Ureter (tissue), 1 donor: ENCODE results near the gene PRRC2B. TPM values are rescaled to one million over a fixed set of nuclear protein-coding genes. Genes with fewer than 3 reads are reported as not detected.
"Not testable (repeated sequence)": the region's sequence is repeated elsewhere in the genome, so short reads cannot be mapped to it uniquely, and the experiment has no call there.

Experiments used
- DNase-seq: peaks from one replicate; pipeline ENCODE4 v3.0.0-alpha.2; 2020; ENCODE audit warnings: low spot score
- total RNA-seq: library from RNA; stranded (reverse); gene quantifications from one replicate; pipeline ENCODE4 v1.2.4, GENCODE V29; 2023
- donor health status: DM: yes; HTN: yes; CAD: no.

Gene PRRC2B
- total RNA-seq, 1 donor from 2014 or later = 215 TPM

- no peak for DNase-seq
These were observed 7.6 kb upstream of the PRRC2B start for GRCh38 chr9:131386281-131386680.

GRCh38 chr9:131387394-131387793, 6.5 kb upstream of the PRRC2B start:
- no peak for DNase-seq

- no peak for DNase-seq
These were observed 2.9 kb upstream of the PRRC2B start for GRCh38 chr9:131391020-131391419.

GRCh38 chr9:131391504-131391903, 2.4 kb upstream of the PRRC2B start:
- no peak for DNase-seq

- DNase-seq = no peak
These were observed 724 bp downstream of the PRRC2B start for GRCh38 chr9:131394464-131395156.

- DNase-seq = peak; percentile 74
These were observed 1.5 kb downstream of the PRRC2B start for GRCh38 chr9:131395157-131396098.

- not testable (repeated sequence) for DNase-seq
These were observed 2.2 kb downstream of the PRRC2B start for GRCh38 chr9:131396099-131396479.

- no peak for DNase-seq
These were observed 2.7 kb downstream of the PRRC2B start for GRCh38 chr9:131396626-131397025.

- DNase-seq = no peak
These were observed 3.4 kb downstream of the PRRC2B start for GRCh38 chr9:131397100-131397790.

- no peak for DNase-seq
These were observed 4.3 kb downstream of the PRRC2B start for GRCh38 chr9:131398204-131398603.

GRCh38 chr9:131399972-131400371, 6.1 kb downstream of the PRRC2B start:
- no peak for DNase-seq

GRCh38 chr9:131400627-131401026, 6.7 kb downstream of the PRRC2B start:
- DNase-seq = no peak

GRCh38 chr9:131402073-131402472, 8.2 kb downstream of the PRRC2B start:
- no peak for DNase-seq

GRCh38 chr9:131402738-131403492, 9.0 kb downstream of the PRRC2B start:
- DNase-seq = peak; percentile 85

GRCh38 chr9:131403493-131403773, 9.5 kb downstream of the PRRC2B start:
- no peak for DNase-seq

GRCh38 chr9:131404581-131404980, 10.7 kb downstream of the PRRC2B start:
- no peak for DNase-seq

- no peak for DNase-seq
These were observed 11.1 kb downstream of the PRRC2B start for GRCh38 chr9:131404987-131405386.

GRCh38 chr9:131405428-131405827, 11.5 kb downstream of the PRRC2B start:
- DNase-seq = no peak

- no peak for DNase-seq
These were observed 12.1 kb downstream of the PRRC2B start for GRCh38 chr9:131405858-131406537.

- DNase-seq = no peak
These were observed 12.9 kb downstream of the PRRC2B start for GRCh38 chr9:131406563-131407436.
